ENCODE measurements around the gene MED31. TPM values are rescaled to one million over a fixed set of nuclear protein-coding genes. Genes with fewer than 3 reads are reported as not detected.

The MED31 gene
- total and polyA plus RNA-seq, 2 of the 13 experiments (the other 11 are each of a cell fraction or from before 2014, with no cell fraction given), result 19.0 to 20.9 TPM

DNA sequence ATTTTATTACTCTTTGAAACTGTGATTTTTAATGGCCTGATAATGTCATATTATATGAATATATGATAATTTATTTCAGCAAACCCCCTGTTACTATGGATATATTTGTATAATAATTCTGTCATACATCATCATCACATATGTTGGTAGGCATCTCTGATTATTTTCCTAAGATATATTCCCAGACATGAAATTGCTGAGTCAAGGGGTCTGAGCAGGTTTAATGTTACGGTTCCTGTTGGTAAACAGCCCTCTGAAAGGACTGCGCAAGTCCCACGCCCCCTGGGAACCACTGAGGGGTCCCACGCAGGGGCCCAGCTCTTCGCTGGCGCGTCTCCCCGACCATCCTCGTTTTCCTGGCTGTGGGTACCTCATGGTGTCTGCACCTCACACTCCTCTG, 37.5 kb upstream of the MED31 start:
- H3K79me2 ChIP-seq (ENCODE audit: insufficient read depth, low read length), result no peaks in the 10 kb centered on the region
- no peak overlapping the region for H3K4me2 ChIP-seq (ENCODE audit: low read depth, low read length)
- no peaks in the 10 kb centered on the region for H4K20me1 ChIP-seq (ENCODE audit: insufficient read depth, low read length)
- H3K9me3 ChIP-seq (ENCODE audit: low read length), result no peaks in the 10 kb centered on the region
- WGBS (ENCODE audit: low lambda C conversion rate), result 93% methylated on average over 9 of the region's 9 CpGs
- no TSS peak for BruUV-seq (replicated peaks)
- CTCF ChIA-PET (ENCODE audit: low intra/inter-chr PET ratio, low total read pairs), result no interaction called here
- TF ChIP-seq, protein P1, sequence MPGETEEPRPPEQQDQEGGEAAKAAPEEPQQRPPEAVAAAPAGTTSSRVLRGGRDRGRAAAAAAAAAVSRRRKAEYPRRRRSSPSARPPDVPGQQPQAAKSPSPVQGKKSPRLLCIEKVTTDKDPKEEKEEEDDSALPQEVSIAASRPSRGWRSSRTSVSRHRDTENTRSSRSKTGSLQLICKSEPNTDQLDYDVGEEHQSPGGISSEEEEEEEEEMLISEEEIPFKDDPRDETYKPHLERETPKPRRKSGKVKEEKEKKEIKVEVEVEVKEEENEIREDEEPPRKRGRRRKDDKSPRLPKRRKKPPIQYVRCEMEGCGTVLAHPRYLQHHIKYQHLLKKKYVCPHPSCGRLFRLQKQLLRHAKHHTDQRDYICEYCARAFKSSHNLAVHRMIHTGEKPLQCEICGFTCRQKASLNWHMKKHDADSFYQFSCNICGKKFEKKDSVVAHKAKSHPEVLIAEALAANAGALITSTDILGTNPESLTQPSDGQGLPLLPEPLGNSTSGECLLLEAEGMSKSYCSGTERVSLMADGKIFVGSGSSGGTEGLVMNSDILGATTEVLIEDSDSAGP (CRISPR knock-in tag; IDR thresholded peaks at IDR 0.05; ENCODE audit: borderline replicate concordance), result no peak
- TF ChIP-seq MAFK (conservative IDR thresholded peaks at IDR 0.05 in 1 of 2, IDR thresholded peaks at IDR 0.05 in 1 of 2; ENCODE audit: low read length in 2 of 2), result peak; percentile 47 to 68
- TF ChIP-seq MAFF (IDR thresholded peaks at IDR 0.05; ENCODE audit: low read depth, low read length), result peak; percentile 25; the same call in 1 of the 2 replicates
- in situ Hi-C loops (cut with HindIII; ENCODE audit: extremely low pct_ligation_motif_present, low pct_unique_long_range_greater_than_20kb) (no loop called here), intact Hi-C loops (cut with micrococcal nuclease; ENCODE audit: unreplicated experiment) (no loop called here)
- H3K27ac ChIP-seq (ENCODE audit: extremely low read length, insufficient read depth, low read length), result no peak overlapping the region
- H2AFZ ChIP-seq (ENCODE audit: low read length), result no peak overlapping the region
- H3K9ac ChIP-seq (ENCODE audit: insufficient read depth, low read depth, low read length), result no peak overlapping the region
- no peak for FAIRE-seq
- ATAC-seq, result no peak
- peaks cover 11 to 47% of the 10 kb centered on the region in 2 experiments for H3K36me3 ChIP-seq (replicated peaks in 1 of 2; ENCODE audit: control insufficient read depth in 1 of 2, insufficient read depth in 2 of 2, low read length in 2 of 2)
- H3K4me1 ChIP-seq (ENCODE audit: insufficient read depth, low read length), result peaks cover 40% of the 10 kb centered on the region
- DNase-seq (ENCODE audit: low spot score), result no peak
- H3K27me3 ChIP-seq (ENCODE audit: control insufficient read depth in 1 of 2, insufficient read depth in 2 of 2, low read length in 2 of 2), result no peaks in the 10 kb centered on the region
- no peak overlapping the region for H3K4me3 ChIP-seq (replicated peaks in 1 of 3; ENCODE audit: insufficient read depth in 1 of 3, low read depth in 2 of 3, low read length in 3 of 3)
- POLR2A ChIA-PET, result interaction anchor here (1.4 to 2.1 kb wide), 3 partner anchors 11 to 24 kb away, joined by 3 to 9 read pairs (median 4); partner anchors contain the start of gene SLC13A5

DNA sequence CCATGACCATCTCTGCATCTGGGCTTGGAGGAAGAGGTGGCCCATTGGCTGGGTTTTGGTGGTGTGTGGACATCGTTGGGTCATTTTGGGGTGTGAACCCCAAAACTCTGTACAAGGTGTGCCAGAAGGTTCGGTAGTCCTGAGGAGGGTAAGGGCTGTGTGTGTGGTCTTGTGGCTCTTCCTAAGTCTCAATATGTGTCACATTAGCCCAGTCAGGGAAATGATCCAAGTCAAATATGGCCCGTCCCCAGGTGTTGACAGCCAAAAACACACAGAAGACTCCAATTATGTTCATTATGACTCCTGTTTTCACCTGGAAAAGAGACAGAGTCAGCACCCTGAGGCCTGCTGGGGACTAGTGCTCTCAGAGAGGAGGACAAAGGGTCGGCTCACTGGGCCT, 34.6 kb upstream of the MED31 start:
- CTCF ChIA-PET (ENCODE audit: low intra/inter-chr PET ratio, low total read pairs), result no interaction called here
- TF ChIP-seq HNRNPUL1 (IDR thresholded peaks at IDR 0.05; ENCODE audit: low read depth, low read length) (no peak), ZNF572 (CRISPR knock-in tag; IDR thresholded peaks at IDR 0.05) (0 out of 2 replicates have a peak, but pooled peaks have one; percentile 62), ZNF607 (CRISPR knock-in tag; IDR thresholded peaks at IDR 0.05; ENCODE audit: borderline replicate concordance) (0 out of 2 replicates have a peak, but pooled peaks have one; percentile 60)
- TF ChIP-seq, protein P2, sequence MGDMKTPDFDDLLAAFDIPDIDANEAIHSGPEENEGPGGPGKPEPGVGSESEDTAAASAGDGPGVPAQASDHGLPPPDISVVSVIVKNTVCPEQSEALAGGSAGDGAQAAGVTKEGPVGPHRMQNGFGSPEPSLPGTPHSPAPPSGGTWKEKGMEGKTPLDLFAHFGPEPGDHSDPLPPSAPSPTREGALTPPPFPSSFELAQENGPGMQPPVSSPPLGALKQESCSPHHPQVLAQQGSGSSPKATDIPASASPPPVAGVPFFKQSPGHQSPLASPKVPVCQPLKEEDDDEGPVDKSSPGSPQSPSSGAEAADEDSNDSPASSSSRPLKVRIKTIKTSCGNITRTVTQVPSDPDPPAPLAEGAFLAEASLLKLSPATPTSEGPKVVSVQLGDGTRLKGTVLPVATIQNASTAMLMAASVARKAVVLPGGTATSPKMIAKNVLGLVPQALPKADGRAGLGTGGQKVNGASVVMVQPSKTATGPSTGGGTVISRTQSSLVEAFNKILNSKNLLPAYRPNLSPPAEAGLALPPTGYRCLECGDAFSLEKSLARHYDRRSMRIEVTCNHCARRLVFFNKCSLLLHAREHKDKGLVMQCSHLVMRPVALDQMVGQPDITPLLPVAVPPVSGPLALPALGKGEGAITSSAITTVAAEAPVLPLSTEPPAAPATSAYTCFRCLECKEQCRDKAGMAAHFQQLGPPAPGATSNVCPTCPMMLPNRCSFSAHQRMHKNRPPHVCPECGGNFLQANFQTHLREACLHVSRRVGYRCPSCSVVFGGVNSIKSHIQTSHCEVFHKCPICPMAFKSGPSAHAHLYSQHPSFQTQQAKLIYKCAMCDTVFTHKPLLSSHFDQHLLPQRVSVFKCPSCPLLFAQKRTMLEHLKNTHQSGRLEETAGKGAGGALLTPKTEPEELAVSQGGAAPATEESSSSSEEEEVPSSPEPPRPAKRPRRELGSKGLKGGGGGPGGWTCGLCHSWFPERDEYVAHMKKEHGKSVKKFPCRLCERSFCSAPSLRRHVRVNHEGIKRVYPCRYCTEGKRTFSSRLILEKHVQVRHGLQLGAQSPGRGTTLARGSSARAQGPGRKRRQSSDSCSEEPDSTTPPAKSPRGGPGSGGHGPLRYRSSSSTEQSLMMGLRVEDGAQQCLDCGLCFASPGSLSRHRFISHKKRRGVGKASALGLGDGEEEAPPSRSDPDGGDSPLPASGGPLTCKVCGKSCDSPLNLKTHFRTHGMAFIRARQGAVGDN (CRISPR knock-in tag; IDR thresholded peaks at IDR 0.05), result peak; percentile 1; the same call in 1 of the 2 replicates
- BruUV-seq (replicated peaks), result no TSS peak
- 100% methylated on average over 3 of the region's 4 CpGs for WGBS (ENCODE audit: low lambda C conversion rate)
- no peak overlapping the region for H3K9ac ChIP-seq (ENCODE audit: insufficient read depth, low read depth, low read length)
- H3K9me3 ChIP-seq (ENCODE audit: low read length), result no peaks in the 10 kb centered on the region
- POLR2A ChIA-PET, result interaction anchor here (1.8 to 7.7 kb wide), 2 partner anchors 9 to 14 kb away, joined by 5 to 265 read pairs; no protein-coding TSS in a partner anchor
- no peaks in the 10 kb centered on the region for H3K79me2 ChIP-seq (ENCODE audit: insufficient read depth, low read length)
- H4K20me1 ChIP-seq (ENCODE audit: insufficient read depth, low read length), result no peaks in the 10 kb centered on the region
- intact Hi-C loops (cut with micrococcal nuclease; ENCODE audit: unreplicated experiment), result no loop called here
- DNase-seq (ENCODE audit: low spot score) (no peak), ATAC-seq (no peak), FAIRE-seq (no peak)
- no peaks in the 10 kb centered on the region for H3K27me3 ChIP-seq (ENCODE audit: control insufficient read depth in 1 of 2, insufficient read depth in 2 of 2, low read length in 2 of 2)
- no peak overlapping the region for H2AFZ ChIP-seq (ENCODE audit: low read length)
- no peak overlapping the region for H3K27ac ChIP-seq (ENCODE audit: extremely low read length, insufficient read depth, low read length)
- peaks cover 3 to 23% of the 10 kb centered on the region in 2 experiments for H3K36me3 ChIP-seq (replicated peaks in 1 of 2; ENCODE audit: control insufficient read depth in 1 of 2, insufficient read depth in 2 of 2, low read length in 2 of 2)
- H3K4me3 ChIP-seq (replicated peaks in 1 of 3; ENCODE audit: insufficient read depth in 1 of 3, low read depth in 2 of 3, low read length in 3 of 3), result no peak overlapping the region
- peaks cover 52% of the 10 kb centered on the region for H3K4me1 ChIP-seq (ENCODE audit: insufficient read depth, low read length)
- in situ Hi-C loops (cut with HindIII; ENCODE audit: extremely low pct_ligation_motif_present, low pct_unique_long_range_greater_than_20kb), result no loop called here
- no peak overlapping the region for H3K4me2 ChIP-seq (ENCODE audit: low read depth, low read length)

Data from HepG2 (cell line).